Measurements from ENCODE around the gene GPR25. TPM values are rescaled to one million over a fixed set of nuclear protein-coding genes. Genes with fewer than 3 reads are reported as not detected.

Gene GPR25
- total RNA-seq, 1 donor from 2014 or later: not detected

Other genes with a start within 250 kb of the GPR25 start
- 12.6 TPM for gene DDX59, start 203.1 kb upstream of the GPR25 start, total RNA-seq
- gene CAMSAP2, start 134.1 kb upstream of the GPR25 start, total RNA-seq: 42.1 TPM
- gene INAVA, start 21.9 kb downstream of the GPR25 start, total RNA-seq: 0.05 TPM
- gene KIF21B, start 150.7 kb downstream of the GPR25 start, total RNA-seq: 0.45 TPM
- not detected for gene CACNA1S, start 239.4 kb downstream of the GPR25 start, total RNA-seq

Measured in left ventricle myocardium superior (tissue), 1 donor.